ENCODE data around the gene SHOX. TPM values are rescaled to one million over a fixed set of nuclear protein-coding genes. Genes with fewer than 3 reads are reported as not detected.

SHOX gene
- total RNA-seq, 1 donor from 2014 or later, result 0.16 TPM

- H3K27me3 Mint-ChIP-seq (ENCODE audit: low read depth), result peaks cover 17% of the 10 kb centered on the region
- no peak for DNase-seq (ENCODE audit: low read depth, low spot score)
- TF ChIP-seq CTCF (conservative IDR thresholded peaks at IDR 0.05), result no peak
- H3K9me3 Mint-ChIP-seq, result no peaks in the 10 kb centered on the region
- H3K4me1 Mint-ChIP-seq, result no peaks in the 10 kb centered on the region
- no peak overlapping the region for H3K27ac Mint-ChIP-seq (ENCODE audit: unreplicated experiment)
- no peaks in the 10 kb centered on the region for H3K36me3 Mint-ChIP-seq (ENCODE audit: low read depth)
- no peak overlapping the region for H3K4me3 Mint-ChIP-seq
Measured at GRCh38 chrX:701673-702072, 71.1 kb downstream of the SHOX start.

GRCh38 chrX:703466-703865 is 72.9 kb downstream of the SHOX start:
- Mint-ChIP-seq H3K9me3 (no peaks in the 10 kb centered on the region), H3K36me3 (ENCODE audit: low read depth) (no peaks in the 10 kb centered on the region), H3K4me1 (no peaks in the 10 kb centered on the region), H3K27me3 (ENCODE audit: low read depth) (peaks cover 17% of the 10 kb centered on the region), H3K4me3 (no peak overlapping the region), H3K27ac (ENCODE audit: unreplicated experiment) (no peak overlapping the region)
- DNase-seq (ENCODE audit: low read depth, low spot score), result no peak
- no peak for TF ChIP-seq CTCF (conservative IDR thresholded peaks at IDR 0.05)

DNA sequence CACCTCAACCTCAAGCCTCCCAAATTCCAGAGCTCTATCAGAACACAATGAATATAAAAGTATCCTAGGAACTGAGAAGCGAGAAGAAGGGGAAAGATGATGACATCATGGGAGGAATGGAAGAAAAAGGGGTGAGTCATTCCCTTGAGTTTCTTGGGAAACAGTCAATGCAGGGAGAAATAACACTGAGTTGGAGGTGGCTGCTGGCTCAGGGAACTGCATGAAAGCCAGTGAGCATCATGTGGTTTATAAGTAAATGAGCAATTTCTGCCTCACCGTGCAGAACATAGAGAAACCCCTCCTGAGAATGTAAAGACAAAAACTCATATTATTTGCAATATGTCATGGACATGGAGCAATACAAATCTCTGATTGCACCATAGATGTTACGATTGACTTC is 73.3 kb downstream of the SHOX start:
- no peaks in the 10 kb centered on the region for H3K9me3 Mint-ChIP-seq
- no peak for DNase-seq (ENCODE audit: low read depth, low spot score)
- H3K27me3 Mint-ChIP-seq (ENCODE audit: low read depth), result peaks cover 17% of the 10 kb centered on the region
- TF ChIP-seq CTCF (conservative IDR thresholded peaks at IDR 0.05), result no peak
- no peak overlapping the region for H3K4me3 Mint-ChIP-seq
- no peaks in the 10 kb centered on the region for H3K36me3 Mint-ChIP-seq (ENCODE audit: low read depth)
- H3K27ac Mint-ChIP-seq (ENCODE audit: unreplicated experiment), result no peak overlapping the region
- no peaks in the 10 kb centered on the region for H3K4me1 Mint-ChIP-seq

Other genes with a start within 250 kb of the SHOX start
- gene PPP2R3B, start 243.9 kb upstream of the SHOX start, total RNA-seq, result 88.4 and 96.5 TPM in 2 replicates